GM19025 (cell line): Measurements from ENCODE around the gene PARVG.
"Not testable (repeated sequence)": the region's sequence is repeated elsewhere in the genome, so short reads cannot be mapped to it uniquely, and the experiment has no call there.

ENCODE experiments used
- ATAC-seq: cut with Tn5 transposase; IDR thresholded peaks from one replicate; pipeline ENCODE4 v1.9.1; 2021; ENCODE audit warnings: mild to moderate bottlenecking, low read depth, moderate library complexity; ENCODE audit not compliant: unreplicated experiment

The PARVG gene

DNA sequence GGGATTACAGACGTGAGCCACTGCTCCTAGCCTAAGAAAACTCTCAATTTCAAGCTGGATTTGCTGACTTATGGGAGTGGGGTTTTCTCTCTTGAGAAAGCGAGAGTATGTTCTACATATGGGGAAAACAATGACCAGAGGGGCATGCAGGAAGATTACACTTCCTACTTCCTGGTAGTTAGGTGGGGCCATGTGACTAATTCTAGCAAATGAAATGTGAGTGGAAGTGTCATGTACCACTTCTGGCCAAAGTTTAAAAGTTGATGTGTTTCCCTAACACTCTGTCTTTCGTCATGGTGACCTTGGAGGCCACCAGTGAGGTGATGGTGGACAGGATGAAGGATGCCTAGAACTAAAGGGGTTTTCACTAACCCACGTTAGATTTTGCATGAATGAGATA is 50.5 kb downstream of the PARVG start:
- ATAC-seq = no peak

GRCh38 chr22:44234372-44234771 is 53.6 kb downstream of the PARVG start:
- not testable (repeated sequence) for ATAC-seq

GRCh38 chr22:44237290-44237689 is 56.6 kb downstream of the PARVG start:
- ATAC-seq = no peak

- not testable (repeated sequence) for ATAC-seq
These were observed 60.4 kb downstream of the PARVG start for GRCh38 chr22:44241121-44241520.

GRCh38 chr22:44242946-44243724 is 62.4 kb downstream of the PARVG start:
- no peak for ATAC-seq

DNA sequence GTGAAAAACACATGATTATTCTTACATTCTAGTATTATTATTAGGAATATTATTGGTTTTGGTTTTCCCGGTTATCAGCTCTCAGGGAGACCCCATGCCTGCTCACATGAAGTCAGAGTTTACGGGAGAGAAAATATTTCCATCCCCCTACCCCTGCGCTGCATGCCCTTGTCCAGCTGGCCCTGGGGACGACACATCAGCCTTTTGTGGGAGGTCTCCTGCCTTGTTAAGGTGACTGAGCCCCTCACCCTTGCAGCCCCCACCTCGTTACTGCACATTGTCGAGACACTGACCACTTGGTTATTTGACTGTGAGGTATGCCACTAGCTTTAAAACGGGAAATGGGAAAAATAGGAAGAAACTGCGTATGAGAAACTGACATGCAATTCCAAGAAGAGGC is 63.0 kb downstream of the PARVG start:
- ATAC-seq = no peak

DNA sequence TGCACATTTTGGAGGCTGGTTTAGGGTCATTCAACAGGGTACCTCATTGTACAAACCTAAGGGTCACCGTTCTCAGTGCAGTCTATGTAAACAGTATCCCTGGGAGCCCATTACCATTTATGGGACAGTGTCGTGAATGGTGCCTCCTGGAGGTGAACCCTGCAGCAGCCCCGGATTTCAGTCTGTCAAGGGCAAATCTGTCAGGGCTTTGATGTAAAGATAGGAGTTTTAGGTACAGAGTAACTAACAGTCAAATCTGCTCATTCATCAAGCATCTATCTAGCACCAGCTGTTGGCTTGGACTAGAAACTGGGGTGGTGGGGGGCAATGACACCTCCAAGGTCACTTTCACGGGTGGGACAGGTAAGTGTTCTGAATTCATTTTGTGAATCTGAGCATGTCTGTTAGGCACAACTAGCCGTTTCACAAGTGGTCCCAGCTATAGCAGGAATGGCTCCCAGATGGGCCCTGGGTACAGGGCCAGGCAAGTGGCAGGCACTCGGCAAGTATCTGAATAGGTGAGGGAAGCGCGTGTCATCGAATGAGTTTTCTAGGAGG is 63.6 kb downstream of the PARVG start:
- ATAC-seq = no peak

DNA sequence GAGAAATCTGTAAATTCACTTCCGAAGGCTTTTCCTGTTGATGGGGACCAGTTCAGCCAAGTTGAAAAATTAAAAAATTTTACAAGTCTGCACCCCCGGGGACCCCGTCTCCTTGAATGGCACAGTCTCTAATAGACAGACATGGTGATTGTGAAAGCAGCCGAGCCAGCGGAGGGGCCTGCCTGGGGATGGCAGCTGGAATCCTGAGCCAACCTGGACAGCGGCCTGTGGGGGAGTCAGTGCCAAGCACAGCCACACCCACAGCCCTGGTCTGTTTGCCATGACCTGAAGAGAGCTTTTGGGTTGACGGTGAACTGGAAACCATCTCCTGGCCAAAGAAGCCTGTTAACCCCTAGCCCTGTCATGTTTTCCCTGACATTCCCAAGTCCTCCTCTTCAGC is 64.7 kb downstream of the PARVG start:
- no peak for ATAC-seq

DNA sequence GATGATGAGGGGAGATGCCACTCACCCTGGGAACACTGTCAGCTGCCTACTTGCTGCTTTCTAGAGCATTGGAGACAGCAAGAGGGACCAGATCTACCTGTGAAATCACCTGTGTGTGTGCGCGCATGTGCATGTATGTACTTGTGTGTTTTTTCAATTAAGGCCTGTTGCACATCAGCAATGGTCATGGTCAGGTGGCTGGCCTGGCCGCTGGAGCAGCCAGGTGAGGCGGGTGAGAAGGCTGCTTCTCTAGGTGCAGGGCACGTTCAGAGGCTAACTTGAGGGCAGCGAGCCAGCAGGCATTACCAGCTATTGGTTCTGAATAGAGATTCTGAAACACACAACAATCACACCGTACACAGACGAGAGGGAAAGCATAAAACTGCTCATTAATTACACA is 65.1 kb downstream of the PARVG start:
- ATAC-seq = no peak

DNA sequence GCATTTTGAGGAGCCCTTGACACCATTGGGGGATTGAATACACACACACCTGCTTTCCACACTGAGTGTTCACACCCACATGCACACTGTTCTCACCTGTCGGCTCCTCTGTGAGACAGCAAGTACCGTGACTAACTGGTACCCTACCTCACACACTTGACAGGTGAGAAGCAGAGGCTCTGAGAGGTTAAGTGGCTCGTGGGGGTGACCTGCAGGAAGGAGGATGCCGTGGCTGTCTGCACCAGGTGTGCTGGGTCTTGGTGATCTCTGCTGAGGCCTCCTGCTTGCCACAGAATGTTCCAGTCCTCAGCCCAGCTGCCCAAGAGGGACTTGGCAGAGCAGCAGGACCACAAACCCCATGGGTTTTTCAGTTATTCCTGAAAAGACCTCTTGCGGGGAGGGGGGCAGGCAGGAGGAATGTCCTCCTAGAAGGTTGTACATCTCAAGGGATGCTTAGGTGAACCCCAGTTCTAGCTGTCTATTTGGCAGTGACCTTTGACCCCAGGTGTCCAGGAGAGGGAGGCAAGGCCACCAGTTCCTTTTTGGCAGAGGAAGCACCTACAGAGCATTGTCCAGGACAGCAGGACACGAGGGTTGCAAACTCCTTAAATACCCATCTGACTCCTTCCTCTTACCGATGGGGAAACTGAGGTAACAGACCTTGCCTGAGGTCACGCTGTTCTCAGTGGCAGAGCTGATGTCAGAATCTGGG is 66.0 kb downstream of the PARVG start:
- ATAC-seq = no peak

DNA sequence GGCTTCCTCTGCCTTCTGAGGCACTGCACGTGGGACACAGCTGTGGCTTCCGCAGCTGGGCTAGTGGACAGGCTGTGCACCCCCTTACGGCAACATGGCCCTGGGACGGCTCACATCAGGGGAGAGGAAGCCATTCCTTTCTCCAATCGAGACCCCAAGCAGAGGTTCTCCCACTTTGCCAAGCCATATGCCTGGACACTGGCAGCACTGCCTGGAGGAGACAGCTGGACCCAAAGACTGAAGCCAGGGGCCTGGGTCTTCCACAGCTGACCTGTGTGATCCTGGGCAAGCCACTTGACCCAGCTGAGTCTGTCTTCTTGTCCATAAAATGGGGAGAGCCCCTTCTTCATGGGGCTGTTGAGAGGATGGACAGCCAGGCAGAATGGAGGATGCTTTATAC is 66.6 kb downstream of the PARVG start:
- no peak for ATAC-seq

DNA sequence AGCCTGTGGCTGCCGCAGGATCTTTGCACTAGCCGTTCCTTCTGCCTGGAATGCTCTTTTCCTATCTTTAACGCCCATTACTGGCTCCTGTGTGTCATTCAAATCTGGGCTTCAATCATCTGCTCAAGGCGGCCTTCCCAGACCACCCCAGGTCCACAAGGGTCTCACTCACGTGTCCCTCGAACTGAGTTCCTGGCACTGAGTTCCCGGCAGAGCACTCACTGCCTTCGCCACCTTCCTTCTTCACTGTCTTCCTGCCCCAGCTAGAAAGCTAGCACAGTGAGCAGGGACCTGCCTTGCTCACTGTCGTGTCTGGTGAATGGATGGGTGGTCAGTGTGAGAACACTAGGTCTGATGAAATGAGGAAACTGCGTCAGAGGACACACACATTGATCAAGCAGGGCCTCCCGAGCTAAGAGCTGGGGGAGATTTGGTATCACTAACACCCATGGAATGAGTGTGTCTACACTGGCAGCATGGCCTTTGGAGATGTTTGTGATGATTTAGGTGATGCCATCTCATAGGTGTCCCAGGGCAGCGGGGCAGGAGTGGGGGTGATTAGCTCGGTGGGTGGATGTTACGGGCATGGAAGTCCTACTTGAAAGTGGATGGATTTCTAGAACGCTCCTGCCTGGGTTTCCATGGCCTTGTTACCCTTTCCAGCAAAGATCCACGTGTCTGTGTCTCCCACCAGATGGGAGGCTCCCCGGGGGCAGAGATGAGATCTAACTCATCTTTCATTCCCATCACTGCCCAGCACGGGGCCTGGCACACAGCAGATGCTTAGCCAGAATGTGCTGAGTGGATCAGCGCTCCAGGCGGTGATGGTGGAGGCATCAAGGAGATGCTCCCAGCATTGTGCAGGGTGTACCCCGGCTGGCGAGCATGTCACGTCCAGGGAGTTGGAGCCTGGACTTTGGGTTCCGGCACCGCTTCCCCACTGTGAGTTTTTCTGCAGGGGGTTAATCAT is 67.5 kb downstream of the PARVG start:
- ATAC-seq = no peak

DNA sequence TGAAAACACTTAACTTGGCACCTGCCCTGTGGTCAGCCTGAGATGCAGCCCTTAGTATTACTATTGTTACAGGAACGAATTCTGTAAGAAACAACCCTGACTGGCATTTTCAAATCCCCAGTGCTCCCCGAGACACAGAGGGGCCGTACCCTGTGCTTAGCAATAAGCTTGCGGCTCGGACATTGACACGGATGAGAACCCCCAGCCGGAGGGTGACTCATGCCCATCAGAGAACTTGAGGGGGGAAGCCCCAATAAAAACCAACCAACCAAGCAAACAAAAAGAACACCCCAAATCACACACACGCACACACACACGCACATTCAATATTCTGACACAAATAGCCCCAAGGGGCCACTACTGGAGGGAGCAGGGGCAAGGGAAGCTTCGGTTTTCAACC is 68.2 kb downstream of the PARVG start:
- no peak for ATAC-seq

GRCh38 chr22:44249376-44250147 is 68.8 kb downstream of the PARVG start:
- no peak for ATAC-seq

- ATAC-seq = no peak
These were observed 74.1 kb downstream of the PARVG start for GRCh38 chr22:44254811-44255210.

- ATAC-seq = no peak
These were observed 75.4 kb downstream of the PARVG start for GRCh38 chr22:44256085-44256484.

DNA sequence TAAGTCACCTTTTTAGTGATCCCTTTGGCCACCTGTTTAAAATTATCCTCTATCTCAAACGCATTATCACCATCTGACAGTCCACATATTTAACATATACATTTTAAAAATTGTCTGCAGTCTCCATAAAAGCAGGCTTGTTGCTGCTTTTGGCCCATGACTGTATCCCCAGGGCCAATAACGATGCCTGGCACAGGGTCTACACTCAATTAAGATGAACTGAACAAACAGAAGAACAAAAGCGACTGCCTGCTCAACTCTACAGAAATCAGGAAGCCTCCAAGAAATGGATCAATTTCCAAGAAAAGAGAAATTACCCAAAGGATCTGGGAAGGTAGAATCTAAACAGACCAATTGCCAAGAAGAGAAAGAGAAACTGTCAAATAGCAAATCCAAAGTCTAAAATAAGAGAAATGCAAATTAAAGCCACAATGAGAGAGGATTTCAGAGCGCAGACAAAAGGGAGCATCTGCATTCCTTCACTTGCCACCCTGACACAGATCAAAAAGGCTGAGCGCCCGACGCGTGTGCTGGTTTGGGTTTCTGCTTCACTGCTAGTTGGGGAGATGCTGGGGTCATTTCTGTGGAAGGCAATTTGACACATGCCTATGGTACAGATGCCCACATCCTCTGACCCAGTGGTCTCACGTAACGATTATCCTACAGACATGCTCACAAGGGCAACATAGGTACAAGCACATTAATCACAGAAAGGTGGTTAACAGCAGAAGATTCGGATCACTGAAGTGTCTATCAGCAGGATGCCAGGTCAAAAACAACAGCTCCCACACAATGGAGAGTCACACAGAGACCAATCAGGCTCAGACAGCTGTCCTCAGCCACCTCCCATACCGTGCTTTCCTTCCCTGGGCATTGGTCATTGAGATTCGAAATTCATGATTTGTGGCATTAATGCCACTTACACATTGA is 76.1 kb downstream of the PARVG start:
- ATAC-seq = no peak
